Nephron (organoid): Measurements from ENCODE around the gene ARL5A.

Source experiments
- H3K27ac Mint-ChIP-seq, 3 experiments: 2 replicates each; pipeline ENCODE4 v1.8.0; 2020; ENCODE audit warnings: mixed read lengths in 3 of 3, mild to moderate bottlenecking in 2 of 3, moderate library complexity in 1 of 3
- H3K27me3 Mint-ChIP-seq: 2 replicates; pipeline ENCODE4 v1.8.0; 2021; ENCODE audit warnings: low read depth, mild to moderate bottlenecking, moderate library complexity, mixed read lengths
- H3K36me3 Mint-ChIP-seq: 2 replicates; pipeline ENCODE4 v1.8.0; 2020; ENCODE audit warnings: low read depth, mixed read lengths
- H3K4me1 Mint-ChIP-seq: 2 replicates; pipeline ENCODE4 v1.8.0; 2020; ENCODE audit warnings: mixed read lengths
- H3K4me3 Mint-ChIP-seq, 3 experiments: 2 replicates each; pipeline ENCODE4 v1.8.0; 2020; ENCODE audit warnings: mild to moderate bottlenecking in 3 of 3, mixed read lengths in 3 of 3, moderate library complexity in 2 of 3
- H3K9me3 Mint-ChIP-seq: 2 replicates; pipeline ENCODE4 v1.8.0; 2020; ENCODE audit warnings: mixed read lengths
- TF ChIP-seq, protein P1 (sequence below), 3 experiments: fragments of 200-600 bp; sonication (generic); IDR thresholded peaks; one replicate each; pipeline ENCODE4 v1.5.0; 2021; ENCODE audit warnings: antibody characterized with exemption in 3 of 3; ENCODE audit not compliant: unreplicated experiment in 3 of 3

ARL5A gene

DNA sequence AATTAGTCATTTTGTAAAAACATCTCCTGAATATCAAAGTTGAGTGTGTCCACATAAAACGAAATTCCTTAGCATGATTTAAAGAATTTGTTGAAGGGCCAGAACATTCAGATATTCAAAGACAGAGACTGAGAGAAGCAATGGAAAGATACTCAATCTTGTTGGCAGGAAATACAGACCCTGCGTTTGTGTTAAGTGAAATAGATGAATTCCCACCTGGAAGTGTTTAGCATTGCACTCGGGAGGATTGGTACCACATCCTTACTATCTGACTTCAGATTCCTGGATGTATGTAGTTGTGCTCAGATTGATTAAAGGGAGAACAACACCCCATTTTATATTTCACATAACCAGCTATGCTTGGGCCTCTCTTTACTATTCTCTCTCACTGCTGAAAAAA lies 9.7 kb upstream of the ARL5A start:
- H3K36me3 Mint-ChIP-seq, result peaks cover 4% of the 10 kb centered on the region
- H3K4me1 Mint-ChIP-seq, result no peaks in the 10 kb centered on the region
- no peak overlapping the region for H3K4me3 Mint-ChIP-seq
- no peaks in the 10 kb centered on the region for H3K27me3 Mint-ChIP-seq
- TF ChIP-seq, protein P1, sequence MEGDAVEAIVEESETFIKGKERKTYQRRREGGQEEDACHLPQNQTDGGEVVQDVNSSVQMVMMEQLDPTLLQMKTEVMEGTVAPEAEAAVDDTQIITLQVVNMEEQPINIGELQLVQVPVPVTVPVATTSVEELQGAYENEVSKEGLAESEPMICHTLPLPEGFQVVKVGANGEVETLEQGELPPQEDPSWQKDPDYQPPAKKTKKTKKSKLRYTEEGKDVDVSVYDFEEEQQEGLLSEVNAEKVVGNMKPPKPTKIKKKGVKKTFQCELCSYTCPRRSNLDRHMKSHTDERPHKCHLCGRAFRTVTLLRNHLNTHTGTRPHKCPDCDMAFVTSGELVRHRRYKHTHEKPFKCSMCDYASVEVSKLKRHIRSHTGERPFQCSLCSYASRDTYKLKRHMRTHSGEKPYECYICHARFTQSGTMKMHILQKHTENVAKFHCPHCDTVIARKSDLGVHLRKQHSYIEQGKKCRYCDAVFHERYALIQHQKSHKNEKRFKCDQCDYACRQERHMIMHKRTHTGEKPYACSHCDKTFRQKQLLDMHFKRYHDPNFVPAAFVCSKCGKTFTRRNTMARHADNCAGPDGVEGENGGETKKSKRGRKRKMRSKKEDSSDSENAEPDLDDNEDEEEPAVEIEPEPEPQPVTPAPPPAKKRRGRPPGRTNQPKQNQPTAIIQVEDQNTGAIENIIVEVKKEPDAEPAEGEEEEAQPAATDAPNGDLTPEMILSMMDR (IDR thresholded peaks at IDR 0.05; ENCODE audit: unreplicated experiment in 3 of 3), result no peak
- H3K9me3 Mint-ChIP-seq, result no peaks in the 10 kb centered on the region
- H3K27ac Mint-ChIP-seq, result no peak overlapping the region

DNA sequence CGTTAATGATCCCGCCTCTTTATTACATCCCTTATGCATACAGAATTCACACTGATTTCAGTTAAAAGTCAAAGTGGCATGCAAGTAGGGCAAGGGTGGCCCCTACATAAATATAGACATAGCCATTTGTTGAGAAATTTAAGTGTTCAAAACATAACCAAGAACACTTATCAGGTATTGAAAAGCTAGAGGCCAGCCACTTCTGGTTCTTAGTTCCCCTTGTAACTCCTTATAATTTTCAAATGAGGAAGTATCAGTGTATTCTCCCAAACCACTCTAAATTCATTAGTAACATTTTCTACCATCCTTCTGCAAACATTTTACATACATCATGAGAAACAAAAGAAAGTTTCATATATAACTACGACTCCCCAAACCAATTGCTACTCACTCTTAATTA lies 5.8 kb upstream of the ARL5A start:
- TF ChIP-seq, protein P1 (IDR thresholded peaks at IDR 0.05; ENCODE audit: unreplicated experiment in 3 of 3), result no peak
- no peaks in the 10 kb centered on the region for H3K9me3 Mint-ChIP-seq
- H3K36me3 Mint-ChIP-seq, result peaks cover under 1% of the 10 kb centered on the region

DNA sequence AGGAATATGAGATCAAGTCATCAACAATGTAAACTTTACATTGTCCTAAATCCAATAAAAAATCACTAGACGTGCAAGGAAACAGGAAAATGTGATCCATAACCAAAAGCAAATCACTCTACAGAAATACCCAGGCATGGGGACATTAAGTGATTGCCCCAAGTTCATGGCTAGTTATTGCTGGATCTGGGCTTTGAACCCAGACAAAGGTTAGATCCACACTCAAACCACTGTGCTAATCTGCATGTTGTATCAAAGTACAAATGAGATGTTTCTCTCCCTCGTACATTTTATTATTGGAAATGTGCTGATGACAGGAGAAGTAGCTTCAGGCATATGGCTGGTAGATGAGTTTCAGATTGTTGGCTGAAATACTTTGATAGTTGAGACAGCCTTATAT lies 2.7 kb upstream of the ARL5A start:
- Mint-ChIP-seq H3K27ac (no peak overlapping the region), H3K4me1 (peaks cover 14% of the 10 kb centered on the region), H3K9me3 (no peaks in the 10 kb centered on the region), H3K36me3 (no peaks in the 10 kb centered on the region), H3K4me3 (peak overlapping the region in 2 of 3 experiments; percentile 44 to 50), H3K27me3 (no peaks in the 10 kb centered on the region)
- TF ChIP-seq, protein P1 (IDR thresholded peaks at IDR 0.05; ENCODE audit: unreplicated experiment in 3 of 3), result no peak

More for the DNA sequence above, 5.8 kb upstream of the ARL5A start:
- Mint-ChIP-seq H3K4me1 (no peaks in the 10 kb centered on the region), H3K27ac (no peak overlapping the region), H3K27me3 (no peaks in the 10 kb centered on the region), H3K4me3 (no peak overlapping the region)

DNA sequence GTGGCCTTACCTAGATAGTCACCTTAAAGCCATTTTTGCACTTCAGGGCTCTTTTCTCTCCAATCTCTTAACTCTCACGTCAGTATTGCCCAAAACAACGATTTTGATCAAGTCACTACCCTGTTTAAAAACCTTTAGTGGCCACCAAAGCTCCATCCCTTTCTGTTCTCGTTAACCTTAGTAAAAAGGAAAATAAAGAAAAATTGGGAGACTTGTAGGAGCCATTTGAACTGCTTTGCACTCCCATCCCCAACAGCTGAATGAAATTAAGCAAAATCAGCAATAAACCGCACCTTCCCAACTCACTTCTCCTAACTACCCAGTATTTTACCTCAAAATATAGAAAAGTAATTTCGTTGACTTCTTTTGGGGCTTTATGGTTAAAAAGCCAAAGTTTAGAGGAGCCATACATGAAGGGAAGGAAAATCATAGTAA lies 686 bp upstream of the ARL5A start:
- H3K27me3 Mint-ChIP-seq, result no peaks in the 10 kb centered on the region
- H3K27ac Mint-ChIP-seq, result peak overlapping the region; percentile 86 to 92 (median 89)
- H3K4me1 Mint-ChIP-seq, result peaks cover 19% of the 10 kb centered on the region
- H3K9me3 Mint-ChIP-seq, result no peaks in the 10 kb centered on the region
- H3K36me3 Mint-ChIP-seq, result no peaks in the 10 kb centered on the region
- TF ChIP-seq, protein P1 (IDR thresholded peaks at IDR 0.05; ENCODE audit: unreplicated experiment in 3 of 3), result no peak
- H3K4me3 Mint-ChIP-seq, result peak overlapping the region; percentile 78 to 93 (median 89)

DNA sequence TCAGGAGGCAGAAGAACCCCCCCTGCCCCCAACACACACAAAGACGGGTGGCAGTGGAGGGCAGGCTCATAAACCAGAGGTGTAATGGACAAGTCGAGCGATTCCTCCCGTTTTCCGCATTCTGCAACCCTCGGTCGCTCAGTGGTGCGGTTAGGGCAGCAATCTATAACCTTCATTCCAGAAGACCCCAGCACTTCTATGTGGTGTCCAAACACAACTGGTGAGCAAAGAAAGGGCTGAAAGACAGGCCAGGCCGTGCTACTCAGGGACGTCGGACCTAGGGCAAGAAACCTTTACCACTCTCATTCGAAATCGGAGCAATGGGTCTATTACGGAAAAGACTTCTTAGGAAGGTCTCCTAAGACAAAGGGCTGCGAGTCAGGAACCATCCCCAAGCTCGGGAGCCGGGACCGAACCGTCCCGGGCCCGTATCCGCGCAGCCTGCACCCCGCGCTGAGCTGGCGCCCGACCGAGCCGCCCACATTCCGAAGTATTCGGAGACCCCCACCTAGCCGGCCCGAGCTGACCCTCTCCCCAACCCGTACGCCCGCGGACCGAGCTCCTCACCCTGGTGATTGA lies 568 bp downstream of the ARL5A start:
- Mint-ChIP-seq H3K4me1 (peaks cover 23% of the 10 kb centered on the region), H3K4me3 (peak overlapping the region; percentile 78 to 98 (median 93)), H3K27me3 (no peaks in the 10 kb centered on the region), H3K36me3 (no peaks in the 10 kb centered on the region), H3K27ac (peak overlapping the region; percentile 86 to 96 (median 93)), H3K9me3 (no peaks in the 10 kb centered on the region)
- TF ChIP-seq, protein P1 (IDR thresholded peaks at IDR 0.05; ENCODE audit: unreplicated experiment in 3 of 3), result no peak

DNA sequence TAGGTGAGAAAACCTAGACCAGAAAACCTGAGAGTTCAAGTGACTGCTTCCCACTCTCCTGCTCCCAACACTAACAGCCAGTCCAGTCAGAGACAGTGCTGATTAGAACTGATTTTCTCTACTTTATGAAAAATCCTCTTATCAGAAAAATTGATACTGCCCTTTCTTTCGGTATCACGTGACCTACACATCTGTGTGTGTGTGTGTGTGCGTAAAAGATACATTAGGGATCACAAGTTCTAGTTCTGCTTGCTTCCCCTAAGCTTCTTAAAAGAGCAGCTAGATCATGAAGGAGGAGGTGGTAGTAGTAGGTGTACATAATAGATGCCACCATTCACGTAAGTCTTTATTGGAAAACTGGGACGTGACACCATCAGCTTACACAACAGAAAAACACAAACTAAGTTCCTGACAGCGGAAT lies 1.5 kb downstream of the ARL5A start:
- no peaks in the 10 kb centered on the region for H3K27me3 Mint-ChIP-seq
- peaks cover 5% of the 10 kb centered on the region for H3K36me3 Mint-ChIP-seq
- H3K9me3 Mint-ChIP-seq, result no peaks in the 10 kb centered on the region
- peaks cover 25% of the 10 kb centered on the region for H3K4me1 Mint-ChIP-seq
- TF ChIP-seq, protein P1 (IDR thresholded peaks at IDR 0.05; ENCODE audit: unreplicated experiment in 3 of 3), result no peak
- peak overlapping the region; percentile 86 to 96 (median 93) for H3K27ac Mint-ChIP-seq
- peak overlapping the region; percentile 78 to 98 (median 93) for H3K4me3 Mint-ChIP-seq
